PC-3 (cell line): ENCODE results near the gene MAD1L1. TPM values are rescaled to one million over a fixed set of nuclear protein-coding genes. Genes with fewer than 3 reads are reported as not detected.

Experiments used
- ATAC-seq: fragments of 200-7000 bp; cut with Tn5 transposase; 2 replicates; pipeline ENCODE4 v1.9.1; 2020; ENCODE audit warnings: mild to moderate bottlenecking, moderate library complexity
- BruUV-seq: library from RNA; stranded (reverse); fragments of 400-500 nt; replicated peaks from 2 replicates; lab custom pipeline; 2021; lab: Mats Ljungman, UMichigan
- CTCF ChIA-PET: fragments of 300-600 bp; sonication (Branson Sonifier 250); formaldehyde crosslinking; loops from one replicate; lab custom pipeline; 2022; ENCODE audit warnings: antibody characterized with exemption; lab: Charles Lee
- POLR2A ChIA-PET: fragments of 300-600 bp; sonication (Branson Sonifier 250); formaldehyde crosslinking; loops from one replicate; lab custom pipeline; 2022; ENCODE audit warnings: antibody characterized with exemption; ENCODE audit not compliant: unreplicated experiment; lab: Charles Lee
- DNase-seq: peaks from one replicate; pipeline ENCODE4 v3.0.0-alpha.2; 2015
- H2AFZ ChIP-seq: fragments of 300-600 bp; sonication (generic); 2 replicates; pipeline ENCODE4 v1.6.0; 2016; ENCODE audit warnings: antibody characterized with exemption, low read length
- H3F3A ChIP-seq: fragments of 300-600 bp; sonication (generic); one replicate; pipeline ENCODE4 v1.6.0; 2017; ENCODE audit warnings: antibody characterized with exemption, low read length, control low read depth, mild to moderate bottlenecking; ENCODE audit not compliant: unreplicated experiment
- H3K27ac ChIP-seq: fragments of 300-600 bp; sonication (generic); 2 replicates; pipeline ENCODE4 v1.5.1; 2016; ENCODE audit warnings: mild to moderate bottlenecking, low read length
- H3K27me3 ChIP-seq: fragments of 300-600 bp; sonication (generic); 2 replicates; pipeline ENCODE4 v1.6.1; 2016; ENCODE audit warnings: low read length, mixed read lengths
- H3K36me3 ChIP-seq: fragments of 300-600 bp; sonication (generic); 2 replicates; pipeline ENCODE4 v1.6.1; 2016; ENCODE audit warnings: low read depth, mixed run types, low read length, mixed read lengths
- H3K4me1 ChIP-seq: fragments of 300-600 bp; sonication (generic); 2 replicates; pipeline ENCODE4 v1.5.1; 2016; ENCODE audit warnings: low read length; ENCODE audit not compliant: insufficient read depth
- H3K4me2 ChIP-seq: fragments of 300-600 bp; sonication (generic); 2 replicates; pipeline ENCODE4 v1.6.0; 2016; ENCODE audit warnings: low read length
- H3K4me3 ChIP-seq: fragments of 300-600 bp; sonication (generic); 2 replicates; pipeline ENCODE4 v1.5.1; 2016; ENCODE audit warnings: mild to moderate bottlenecking, low read length, mixed read lengths
- H3K79me2 ChIP-seq: fragments of 300-600 bp; sonication (generic); 2 replicates; pipeline ENCODE4 v1.6.1; 2017; ENCODE audit warnings: low read length, mixed read lengths
- H3K9ac ChIP-seq: fragments of 300-600 bp; sonication (generic); 2 replicates; pipeline ENCODE4 v1.6.0; 2016; ENCODE audit warnings: mild to moderate bottlenecking, low read length
- H3K9me2 ChIP-seq: fragments of 300-600 bp; sonication (generic); replicated peaks from 2 replicates; pipeline ENCODE4 v1.6.1; 2016; ENCODE audit warnings: mixed run types, low read length, mixed read lengths
- H3K9me3 ChIP-seq: fragments of 300-600 bp; sonication (generic); 2 replicates; pipeline ENCODE4 v1.6.1; 2016; ENCODE audit warnings: low read length, mixed read lengths
- H4K20me1 ChIP-seq: fragments of 300-600 bp; sonication (generic); 2 replicates; pipeline ENCODE4 v1.6.1; 2016; ENCODE audit warnings: low read length, mixed read lengths
- CTCF ChIP-seq: fragments of 300-600 bp; sonication (generic); conservative IDR thresholded peaks from 2 replicates; pipeline ENCODE4 v1.5.1; 2017; ENCODE audit warnings: antibody characterized with exemption, low read depth, mild to moderate bottlenecking, low read length
- EZH2 ChIP-seq: fragments of 300-600 bp; sonication (generic); IDR thresholded peaks from one replicate; pipeline ENCODE4 v1.6.1; 2017; ENCODE audit warnings: antibody characterized with exemption, mild to moderate bottlenecking, low read length; ENCODE audit not compliant: unreplicated experiment
- EZH2phosphoT487 ChIP-seq: fragments of 300-600 bp; sonication (generic); IDR thresholded peaks from 2 replicates; pipeline ENCODE4 v1.6.1; 2018; ENCODE audit warnings: mild to moderate bottlenecking, antibody characterized with exemption, low read length, borderline replicate concordance
- intact Hi-C: fragments of 100-400 bp; cut with micrococcal nuclease; formaldehyde crosslinking; loops from 2 replicates; pipeline ENCODE4 v1.9.0; 2023
- total RNA-seq: library from RNA; depleted of rRNA; stranded (reverse); fragments of >200 nt; gene quantifications from 2 replicates; pipeline ENCODE4 v1.2.3, GENCODE V29; 2014

The MAD1L1 gene
- total RNA-seq, 1 experiment from 2014 or later: 88.4 TPM

- Histone ChIP-seq H3K27me3 (no peaks in the 10 kb centered on the region), H4K20me1 (no peaks in the 10 kb centered on the region), H3K4me3 (no peak overlapping the region), H3F3A (no peaks in the 10 kb centered on the region), H3K4me1 (peaks cover 21% of the 10 kb centered on the region), H3K4me2 (no peak overlapping the region), H3K9me2 (no peaks in the 10 kb centered on the region), H3K27ac (no peak overlapping the region), H3K9ac (no peak overlapping the region), H3K9me3 (no peaks in the 10 kb centered on the region), H3K79me2 (no peaks in the 10 kb centered on the region), H3K36me3 (no peaks in the 10 kb centered on the region), H2AFZ (no peak overlapping the region)
- POLR2A ChIA-PET: no interaction called here
- intact Hi-C loops: loop anchor here (5.0 kb wide), 1 partner anchor 48 kb away; the partner anchor contains the start of gene SNX8
- no TSS peak for BruUV-seq
- no peak for ATAC-seq
- DNase-seq: no peak
- TF ChIP-seq EZH2phosphoT487 (no peak), EZH2 (no peak), CTCF (no peak)
- CTCF ChIA-PET: no interaction called here
These were observed 31.4 kb upstream of the MAD1L1 start for GRCh38 chr7:2264158-2264557.

GRCh38 chr7:2263176-2263575 is 30.4 kb upstream of the MAD1L1 start:
- no peak for ATAC-seq
- ChIA-PET CTCF (no interaction called here), POLR2A (no interaction called here)
- Histone ChIP-seq H3K9me2 (no peaks in the 10 kb centered on the region), H3K79me2 (no peaks in the 10 kb centered on the region), H3K9me3 (no peaks in the 10 kb centered on the region), H4K20me1 (no peaks in the 10 kb centered on the region), H3K27ac (no peak overlapping the region), H3F3A (no peaks in the 10 kb centered on the region), H3K4me3 (no peak overlapping the region), H3K9ac (no peak overlapping the region), H3K4me1 (peaks cover 21% of the 10 kb centered on the region), H3K36me3 (no peaks in the 10 kb centered on the region), H3K4me2 (no peak overlapping the region), H3K27me3 (no peaks in the 10 kb centered on the region), H2AFZ (no peak overlapping the region)
- no peak for DNase-seq
- TF ChIP-seq EZH2 (no peak), CTCF (no peak), EZH2phosphoT487 (no peak)
- BruUV-seq: no TSS peak
- intact Hi-C loops: loop anchor here (5.0 kb wide), 1 partner anchor 49 kb away; the partner anchor contains the start of gene SNX8

GRCh38 chr7:2261611-2262010 is 28.9 kb upstream of the MAD1L1 start:
- no peak for DNase-seq
- intact Hi-C loops: loop anchor here (5.0 kb wide), 1 partner anchor 51 kb away; the partner anchor contains the start of gene SNX8
- Histone ChIP-seq H3K27me3 (no peaks in the 10 kb centered on the region), H3F3A (no peaks in the 10 kb centered on the region), H4K20me1 (no peaks in the 10 kb centered on the region), H3K9me2 (no peaks in the 10 kb centered on the region), H3K79me2 (no peaks in the 10 kb centered on the region), H3K4me3 (no peak overlapping the region), H3K4me1 (peaks cover 18% of the 10 kb centered on the region), H3K4me2 (no peak overlapping the region), H3K27ac (no peak overlapping the region), H2AFZ (no peak overlapping the region), H3K9ac (no peak overlapping the region), H3K36me3 (no peaks in the 10 kb centered on the region), H3K9me3 (no peaks in the 10 kb centered on the region)
- no TSS peak for BruUV-seq
- ATAC-seq: no peak
- ChIA-PET POLR2A (no interaction called here), CTCF (no interaction called here)
- TF ChIP-seq CTCF (no peak), EZH2 (no peak), EZH2phosphoT487 (no peak)
